ENCODE data around the gene KCNK17.
"Not testable (repeated sequence)": the region's sequence is repeated elsewhere in the genome, so short reads cannot be mapped to it uniquely, and the experiment has no call there.

Gene KCNK17

GRCh38 chr6:39301606-39302005 is 12.6 kb downstream of the KCNK17 start:
- no peak for DNase-seq

GRCh38 chr6:39300739-39301138 is 13.5 kb downstream of the KCNK17 start:
- no peak for DNase-seq

GRCh38 chr6:39298061-39298460 is 16.2 kb downstream of the KCNK17 start:
- no peak for DNase-seq

- no peak for DNase-seq
Observed at GRCh38 chr6:39296745-39297640, 17.2 kb downstream of the KCNK17 start.

GRCh38 chr6:39295611-39296011 is 18.6 kb downstream of the KCNK17 start:
- no peak for DNase-seq

GRCh38 chr6:39294899-39295298 is 19.3 kb downstream of the KCNK17 start:
- no peak for DNase-seq

GRCh38 chr6:39294133-39294532 is 20.1 kb downstream of the KCNK17 start:
- no peak for DNase-seq

GRCh38 chr6:39292637-39293036 is 21.6 kb downstream of the KCNK17 start:
- no peak for DNase-seq

- DNase-seq, result no peak
Observed at GRCh38 chr6:39289490-39289889, 24.7 kb downstream of the KCNK17 start.

- DNase-seq, result no peak
Observed at GRCh38 chr6:39287601-39288000, 26.6 kb downstream of the KCNK17 start.

GRCh38 chr6:39286596-39286995 is 27.6 kb downstream of the KCNK17 start:
- not testable (repeated sequence) for DNase-seq

- DNase-seq, result no peak
Observed at GRCh38 chr6:39282774-39283173, 31.4 kb downstream of the KCNK17 start.

- no peak for DNase-seq
Observed at GRCh38 chr6:39281312-39281980, 32.8 kb downstream of the KCNK17 start.

GRCh38 chr6:39280247-39280731 is 33.9 kb downstream of the KCNK17 start:
- DNase-seq, result no peak

GRCh38 chr6:39279539-39279938 is 34.7 kb downstream of the KCNK17 start:
- DNase-seq, result no peak

- DNase-seq, result no peak
Observed at GRCh38 chr6:39276379-39276995, 37.7 kb downstream of the KCNK17 start.

- no peak for DNase-seq
Observed at GRCh38 chr6:39274903-39275302, 39.3 kb downstream of the KCNK17 start.

- no peak for DNase-seq
Observed at GRCh38 chr6:39274471-39274870, 39.7 kb downstream of the KCNK17 start.

- no peak for DNase-seq
Observed at GRCh38 chr6:39273406-39273821, 40.8 kb downstream of the KCNK17 start.

GRCh38 chr6:39269961-39270360 is 44.3 kb downstream of the KCNK17 start:
- DNase-seq, result no peak

- DNase-seq, result no peak
Observed at GRCh38 chr6:39268721-39269120, 45.5 kb downstream of the KCNK17 start.

- DNase-seq, result no peak
Observed at GRCh38 chr6:39268171-39268570, 46.0 kb downstream of the KCNK17 start.

- no peak for DNase-seq
Observed at GRCh38 chr6:39266782-39267355, 47.4 kb downstream of the KCNK17 start.
